Endometrium (tissue), 2 donors: ENCODE data around the gene OSBPL10.

Experiments used
- FAIRE-seq: peaks from 2 replicates; lab custom pipeline; 2012; peaks lifted over from hg19 to GRCh38; lab: Jason Lieb, UNC
- donor health status: control.
- donor health status: control.

OSBPL10 gene

GRCh38 chr3:31743331-31744089, 237.6 kb downstream of the OSBPL10 start:
- FAIRE-seq = no peak

GRCh38 chr3:31740397-31740796, 240.7 kb downstream of the OSBPL10 start:
- no peak for FAIRE-seq

DNA sequence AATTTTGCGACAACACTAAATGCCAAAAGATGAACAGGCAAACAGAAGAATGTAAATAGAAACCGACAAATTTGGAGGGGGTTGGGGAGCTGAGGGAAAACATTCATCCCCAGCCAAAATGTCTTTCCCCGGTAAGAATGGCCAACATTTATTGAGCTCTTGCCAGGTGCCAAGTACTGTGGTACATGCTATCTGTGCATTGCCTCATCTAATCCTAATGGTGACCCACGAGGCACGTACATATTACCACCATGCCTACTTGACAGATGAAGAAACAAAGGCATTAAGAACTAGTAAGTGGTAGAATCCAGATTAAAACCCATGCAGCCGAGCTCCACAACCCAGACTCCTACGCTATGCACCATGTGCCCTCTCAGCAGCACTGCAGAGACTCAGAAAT, 242.7 kb downstream of the OSBPL10 start:
- no peak for FAIRE-seq

- no peak for FAIRE-seq
Observed at GRCh38 chr3:31735667-31736066, 245.4 kb downstream of the OSBPL10 start.

DNA sequence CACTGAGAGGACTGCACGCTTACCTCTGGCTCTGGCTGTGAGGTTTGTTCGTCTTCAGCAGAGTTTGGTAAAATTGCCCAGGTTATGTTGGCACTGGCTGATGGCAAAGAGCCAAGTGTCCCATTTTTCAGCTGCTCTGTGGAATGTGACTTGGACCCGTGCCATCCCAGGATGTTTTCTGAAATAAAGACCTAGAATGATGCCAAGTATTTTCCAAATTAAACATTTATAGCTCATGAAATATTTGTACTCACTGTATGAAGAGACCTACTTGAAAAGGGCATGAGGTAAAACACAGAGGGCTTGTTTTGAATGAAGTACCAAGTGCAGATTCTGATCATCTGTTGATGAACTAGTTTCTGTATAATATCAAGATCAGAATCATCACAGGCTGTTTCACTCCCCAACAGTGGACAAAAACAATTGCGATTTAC, 247.8 kb downstream of the OSBPL10 start:
- FAIRE-seq = no peak

GRCh38 chr3:31732548-31732947, 248.5 kb downstream of the OSBPL10 start:
- FAIRE-seq = no peak

- no peak for FAIRE-seq
Observed at GRCh38 chr3:31729573-31729972, 251.5 kb downstream of the OSBPL10 start.

DNA sequence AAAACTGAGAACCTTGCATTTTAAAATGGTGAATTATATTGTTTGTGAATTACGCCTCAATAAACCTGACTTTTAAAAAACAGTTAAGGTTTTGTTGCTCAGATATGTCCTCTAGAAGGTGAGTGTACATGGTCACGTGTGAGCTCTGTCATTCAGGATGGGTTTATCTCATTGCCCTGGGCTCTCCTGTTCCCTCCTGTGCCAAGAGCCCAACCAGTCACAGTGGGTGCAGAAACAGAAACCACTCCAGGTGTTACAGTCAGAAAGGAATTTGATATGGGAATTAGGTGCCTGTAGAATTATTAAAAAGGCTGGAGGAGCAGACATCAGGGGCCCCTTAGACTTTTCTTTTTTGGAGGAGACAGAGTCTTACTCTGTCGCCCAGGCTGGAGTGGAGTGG, 252.0 kb downstream of the OSBPL10 start:
- FAIRE-seq = no peak

DNA sequence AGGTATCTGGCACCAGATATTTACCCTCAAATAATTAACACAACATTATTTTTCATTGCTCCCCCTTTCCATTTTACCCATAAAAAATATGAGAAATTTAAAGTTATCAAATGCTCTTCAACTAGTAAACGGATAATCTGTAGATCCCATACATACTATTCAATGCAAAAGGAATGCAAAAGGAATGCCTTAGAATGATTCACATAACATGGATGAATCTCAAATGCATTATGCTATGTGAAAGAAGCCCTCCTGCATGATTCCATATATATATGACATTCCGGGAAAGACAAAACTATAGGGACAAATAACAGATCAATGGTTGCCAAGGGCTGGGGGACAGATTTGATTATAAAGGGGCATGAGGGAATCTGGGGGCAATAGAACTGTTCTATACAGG, 252.7 kb downstream of the OSBPL10 start:
- FAIRE-seq = no peak

DNA sequence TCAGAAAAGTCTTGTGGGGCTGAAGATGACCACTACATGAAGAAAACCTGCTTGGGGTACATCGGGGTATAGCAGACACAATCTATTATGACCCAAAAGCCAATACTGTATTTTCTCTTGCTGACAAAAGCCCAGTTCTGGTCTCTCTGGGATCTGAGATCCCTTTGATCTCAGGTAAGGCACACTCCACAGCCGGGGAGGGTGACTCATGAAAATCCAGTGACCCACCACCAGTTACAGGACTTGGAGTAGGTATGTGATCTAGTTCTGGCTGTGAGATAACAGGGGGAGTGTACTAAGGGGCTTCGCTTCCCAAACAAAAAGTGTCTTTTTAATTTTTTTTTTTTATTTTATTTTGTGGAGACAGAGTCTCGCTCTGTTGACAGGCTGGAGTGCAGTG, 255.1 kb downstream of the OSBPL10 start:
- FAIRE-seq = no peak

DNA sequence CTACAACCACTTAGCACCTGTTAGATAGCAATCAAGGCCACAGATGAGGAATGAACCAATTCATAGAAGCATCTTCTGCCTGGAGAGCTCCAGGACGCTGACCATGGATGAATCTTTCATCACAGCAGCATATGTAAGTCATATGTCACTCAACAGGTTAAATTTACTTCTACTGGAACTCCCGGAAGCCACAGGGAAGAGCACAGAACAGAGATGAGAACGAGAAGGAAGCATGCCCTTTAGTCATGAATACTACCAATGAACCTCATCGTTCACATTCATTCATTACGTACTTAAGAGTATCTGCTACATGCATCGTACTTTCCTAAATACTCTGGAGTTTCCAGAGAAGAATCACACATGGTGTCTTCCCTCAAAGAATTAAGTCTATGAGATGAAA, 255.5 kb downstream of the OSBPL10 start:
- FAIRE-seq = no peak

GRCh38 chr3:31724651-31725050, 256.4 kb downstream of the OSBPL10 start:
- no peak for FAIRE-seq

DNA sequence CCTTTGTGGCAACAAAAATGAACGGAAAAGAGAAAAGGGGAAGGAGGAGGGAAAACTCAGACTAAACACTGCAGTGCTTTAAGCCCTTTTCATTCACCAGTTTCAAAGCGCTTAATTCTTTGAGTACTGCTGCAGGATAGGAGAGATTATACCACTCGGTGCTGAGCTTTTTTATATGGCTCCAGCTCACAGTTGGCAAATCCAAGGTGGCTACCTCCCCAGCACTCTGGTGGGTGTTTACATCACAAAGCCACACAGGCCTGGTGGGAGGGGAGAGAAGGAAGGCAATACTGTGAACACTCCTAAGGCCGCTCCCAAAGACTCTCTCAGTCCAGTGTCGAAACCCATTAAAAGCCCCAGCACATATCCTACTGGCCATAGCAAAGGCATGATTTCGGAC, 256.9 kb downstream of the OSBPL10 start:
- FAIRE-seq = no peak

DNA sequence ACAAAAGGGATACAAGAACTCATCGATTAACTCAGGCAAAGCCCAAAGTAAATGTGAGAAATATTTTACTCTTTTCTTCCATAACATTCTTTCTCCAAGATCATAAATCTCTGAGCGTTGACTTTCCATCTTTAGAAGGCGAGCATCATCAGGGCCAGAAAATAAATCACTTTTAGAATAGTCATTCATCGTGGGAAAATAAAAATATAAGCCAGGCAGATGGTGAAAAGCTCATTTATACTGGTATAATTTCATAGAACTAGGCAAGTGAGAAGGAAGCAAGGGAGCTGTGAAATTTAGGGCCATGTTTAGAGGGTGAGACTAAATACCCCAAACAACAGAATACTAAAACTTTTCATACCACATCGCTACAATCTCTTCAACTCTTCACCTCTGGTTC, 257.4 kb downstream of the OSBPL10 start:
- no peak for FAIRE-seq

DNA sequence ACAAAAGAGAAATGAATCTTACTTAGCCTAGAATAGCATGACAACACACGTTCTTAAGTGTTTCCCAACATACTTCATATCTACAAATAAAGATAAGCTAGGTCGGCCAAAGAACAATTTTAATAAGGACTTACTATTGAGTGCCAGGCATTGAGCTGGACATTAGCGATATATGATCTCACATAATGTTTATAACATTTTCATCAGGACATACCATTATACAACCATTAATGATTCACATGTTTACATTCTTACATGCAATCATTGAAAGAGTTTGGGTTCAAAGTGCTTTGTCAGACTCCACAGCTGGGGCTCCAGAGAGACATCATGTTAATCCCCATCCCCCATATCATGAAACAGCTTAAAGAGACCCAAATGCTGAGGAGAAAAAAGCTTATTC, 259.4 kb downstream of the OSBPL10 start:
- no peak for FAIRE-seq

DNA sequence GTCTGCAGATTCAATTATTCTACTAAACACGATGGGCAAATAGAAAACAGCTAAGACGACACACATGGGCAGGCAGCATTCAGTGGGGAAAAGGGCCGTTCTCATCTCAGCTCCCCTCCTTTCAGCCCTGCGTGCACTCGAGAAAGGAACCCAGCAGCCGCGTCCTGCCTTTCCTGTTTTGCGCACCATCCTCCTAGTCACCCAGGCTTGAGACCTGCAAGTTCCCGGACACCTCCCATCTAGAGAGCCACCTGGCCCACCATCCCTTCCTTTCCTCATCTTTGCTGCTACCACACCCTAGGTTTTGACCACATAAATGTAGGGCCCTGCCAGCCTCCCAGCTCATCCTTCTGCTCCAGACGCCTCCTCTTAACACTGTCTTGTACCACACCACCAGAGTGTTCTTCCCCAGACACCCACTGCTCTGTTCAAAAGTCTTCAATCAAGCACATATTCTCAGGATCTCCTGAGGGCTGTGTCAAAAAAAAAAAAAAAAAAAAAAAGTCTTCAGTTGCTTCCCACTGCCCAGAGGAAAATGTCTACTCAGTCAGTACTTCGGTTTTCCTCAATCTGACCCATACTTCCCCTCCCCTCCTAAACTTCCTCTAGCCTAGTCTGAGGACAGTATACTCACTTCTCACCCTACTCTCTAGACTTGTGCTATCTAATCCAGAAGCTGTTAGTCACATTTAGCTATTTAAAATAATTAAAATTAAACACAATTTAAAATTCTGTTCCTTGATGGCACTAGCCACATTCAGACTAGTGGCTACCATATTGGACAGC, 266.4 kb downstream of the OSBPL10 start:
- FAIRE-seq = no peak

GRCh38 chr3:31713816-31714215, 267.2 kb downstream of the OSBPL10 start:
- no peak for FAIRE-seq

DNA sequence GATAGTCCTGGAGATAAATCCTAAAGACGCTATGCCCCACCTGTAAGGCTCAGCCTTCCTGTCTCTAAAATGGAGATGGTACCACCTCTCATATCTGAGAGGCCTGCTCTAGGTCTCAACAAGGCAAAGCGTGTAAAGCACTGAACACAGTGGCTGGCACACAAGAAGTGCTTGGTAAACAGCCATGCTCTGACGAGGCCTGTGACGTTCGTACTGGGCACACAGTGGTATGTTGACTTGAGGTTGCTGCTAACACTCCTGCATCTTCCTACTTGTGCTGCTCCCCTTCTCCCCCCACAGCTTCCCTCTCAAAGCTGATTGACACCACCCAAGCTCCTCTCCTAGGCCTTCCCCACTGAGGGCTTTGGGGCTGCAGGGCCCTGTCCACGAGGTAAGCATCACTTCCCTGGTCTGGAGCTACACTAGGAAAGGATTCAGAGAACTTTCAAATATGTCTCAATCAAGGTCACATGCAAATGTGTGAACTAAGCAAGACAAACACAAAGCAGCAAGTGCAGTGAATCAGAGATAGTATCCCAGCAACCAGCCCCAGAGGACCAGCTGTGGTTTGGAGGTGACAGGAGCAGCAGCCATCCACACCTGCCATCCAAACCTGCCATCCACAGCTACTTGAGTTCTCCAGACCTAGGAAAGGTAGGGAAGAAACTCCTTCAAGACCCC, 270.8 kb downstream of the OSBPL10 start:
- no peak for FAIRE-seq

DNA sequence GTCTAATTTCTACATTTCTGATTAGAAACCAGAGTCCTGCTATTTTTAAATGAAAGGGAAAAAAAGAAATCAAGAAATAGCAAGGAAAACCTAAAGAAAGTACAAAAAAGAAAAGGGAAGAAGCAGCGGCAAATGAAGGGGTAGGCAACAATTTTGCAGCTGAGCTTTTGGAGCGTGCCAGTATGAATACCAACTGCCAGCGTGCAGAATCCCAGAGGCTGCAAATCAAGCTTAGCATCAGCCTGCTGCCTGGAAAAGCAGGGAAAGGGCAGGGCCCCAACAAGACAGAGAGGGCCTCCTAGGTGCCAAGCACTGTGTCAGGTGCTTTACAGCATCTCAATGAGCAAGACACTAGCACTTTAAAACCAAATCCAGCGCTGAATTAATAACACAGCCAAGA, 271.5 kb downstream of the OSBPL10 start:
- no peak for FAIRE-seq

DNA sequence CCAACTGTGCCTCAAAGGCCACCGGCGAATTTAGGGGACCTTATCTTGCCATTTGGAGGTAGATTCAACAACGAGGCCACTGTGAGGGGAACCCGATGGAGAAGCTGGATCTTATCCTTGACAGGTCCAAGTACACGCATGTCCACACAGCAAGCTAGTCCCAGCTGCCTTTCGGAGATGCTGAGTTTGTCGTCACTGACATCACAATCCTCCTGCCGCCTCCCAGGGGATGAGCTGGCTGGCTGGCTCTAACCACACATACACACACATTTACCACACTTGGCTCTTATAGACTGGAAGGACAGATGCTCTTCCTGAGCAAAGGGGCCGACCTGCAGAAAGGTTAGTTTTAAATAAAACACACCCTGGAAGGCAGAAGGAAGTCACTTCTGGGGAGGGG, 272.1 kb downstream of the OSBPL10 start:
- FAIRE-seq = no peak

GRCh38 chr3:31707286-31707685, 273.8 kb downstream of the OSBPL10 start:
- FAIRE-seq = no peak

DNA sequence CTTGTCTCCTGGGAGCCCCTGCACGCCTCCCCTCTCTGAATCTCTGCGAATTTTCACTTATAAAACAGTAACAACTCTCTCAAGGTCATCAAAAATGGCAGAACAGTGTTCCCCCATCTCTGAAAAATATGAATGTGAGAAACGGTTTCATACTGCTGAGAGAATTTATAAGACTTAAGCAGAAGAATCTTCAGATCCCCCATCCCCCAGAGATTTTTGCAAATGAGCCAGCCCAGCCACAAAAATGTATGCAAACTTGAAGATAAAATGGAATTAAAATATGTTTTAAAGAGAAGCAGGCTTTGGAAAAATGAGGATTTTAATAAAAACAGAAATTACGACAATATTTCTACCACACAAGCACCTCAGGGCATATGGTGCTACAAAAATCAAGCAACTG, 275.3 kb downstream of the OSBPL10 start:
- no peak for FAIRE-seq

- FAIRE-seq = no peak
Observed at GRCh38 chr3:31704591-31705179, 276.4 kb downstream of the OSBPL10 start.
